ENCODE results near the gene PCNX2. TPM values are rescaled to one million over a fixed set of nuclear protein-coding genes. Genes with fewer than 3 reads are reported as not detected.

Gene PCNX2
- total and polyA plus RNA-seq, 8 donors, result 5.5 to 25.9 (median 8.7) TPM

DNA sequence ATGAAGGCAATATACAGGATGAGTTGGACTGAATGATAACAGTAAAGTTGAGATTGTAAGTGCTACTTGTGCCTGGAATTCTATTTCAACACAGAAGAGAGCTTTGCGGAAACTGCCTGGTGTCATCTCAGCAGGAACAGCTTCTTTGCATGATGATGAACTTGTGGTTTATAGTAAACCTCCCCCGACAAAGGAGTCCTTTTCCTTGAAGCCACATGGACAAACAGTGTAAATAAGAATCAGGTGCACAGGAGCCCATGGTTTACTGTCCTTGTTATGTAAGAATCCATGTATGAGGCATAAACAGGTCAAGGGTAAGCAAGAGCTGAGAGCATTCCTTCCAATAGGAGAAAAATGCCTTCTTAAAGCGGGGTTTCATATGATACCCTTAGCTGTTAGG lies 66.2 kb downstream of the PCNX2 start:
- DNase-seq (no peak), FAIRE-seq (no peak), ATAC-seq (no peak)
- Histone ChIP-seq H3K27me3 (no peaks in the 10 kb centered on the region), H3K36me3 (peaks cover 0 to under 1% (median 0%) of the 10 kb centered on the region in 3 donors), H3K4me3 (no peak overlapping the region), H3K27ac (no peak overlapping the region), H3K4me1 (no peaks in the 10 kb centered on the region), H3K9me3 (no peaks in the 10 kb centered on the region)
- WGBS, 2 donors, result 93 to 94% methylated on average over 3 of the region's 3 CpGs
- intact Hi-C loops (cut with DNase I), result no loop called here
- TF ChIP-seq, protein P1, sequence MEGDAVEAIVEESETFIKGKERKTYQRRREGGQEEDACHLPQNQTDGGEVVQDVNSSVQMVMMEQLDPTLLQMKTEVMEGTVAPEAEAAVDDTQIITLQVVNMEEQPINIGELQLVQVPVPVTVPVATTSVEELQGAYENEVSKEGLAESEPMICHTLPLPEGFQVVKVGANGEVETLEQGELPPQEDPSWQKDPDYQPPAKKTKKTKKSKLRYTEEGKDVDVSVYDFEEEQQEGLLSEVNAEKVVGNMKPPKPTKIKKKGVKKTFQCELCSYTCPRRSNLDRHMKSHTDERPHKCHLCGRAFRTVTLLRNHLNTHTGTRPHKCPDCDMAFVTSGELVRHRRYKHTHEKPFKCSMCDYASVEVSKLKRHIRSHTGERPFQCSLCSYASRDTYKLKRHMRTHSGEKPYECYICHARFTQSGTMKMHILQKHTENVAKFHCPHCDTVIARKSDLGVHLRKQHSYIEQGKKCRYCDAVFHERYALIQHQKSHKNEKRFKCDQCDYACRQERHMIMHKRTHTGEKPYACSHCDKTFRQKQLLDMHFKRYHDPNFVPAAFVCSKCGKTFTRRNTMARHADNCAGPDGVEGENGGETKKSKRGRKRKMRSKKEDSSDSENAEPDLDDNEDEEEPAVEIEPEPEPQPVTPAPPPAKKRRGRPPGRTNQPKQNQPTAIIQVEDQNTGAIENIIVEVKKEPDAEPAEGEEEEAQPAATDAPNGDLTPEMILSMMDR (IDR thresholded peaks at IDR 0.05), result no peak

DNA sequence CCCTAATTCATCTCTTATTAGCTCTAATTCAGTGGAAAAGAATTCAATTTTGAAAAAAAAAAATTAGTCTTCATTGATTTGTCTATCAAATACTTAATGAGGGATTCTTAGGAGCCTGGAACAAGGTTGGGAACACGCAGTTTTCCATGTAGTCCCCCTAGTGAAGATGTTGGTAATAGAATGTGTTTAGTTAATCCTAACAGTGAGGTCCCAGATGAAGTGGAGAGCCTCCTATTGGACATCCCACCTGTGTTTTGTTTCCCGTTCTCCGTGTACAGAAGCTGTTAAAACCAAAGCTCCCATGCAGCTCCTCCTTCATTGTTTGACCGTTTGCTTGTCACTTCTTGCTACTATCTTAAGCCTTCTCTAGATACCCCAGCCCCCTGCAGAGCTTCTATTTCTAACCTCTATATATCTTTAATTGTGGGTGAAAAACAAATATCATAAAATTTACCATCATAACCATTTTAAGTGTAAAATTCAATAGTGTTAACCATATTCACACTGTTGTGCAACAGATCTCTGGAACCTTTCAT lies 67.5 kb downstream of the PCNX2 start:
- Histone ChIP-seq H3K4me1 (no peaks in the 10 kb centered on the region), H3K9me3 (no peaks in the 10 kb centered on the region), H3K27me3 (no peaks in the 10 kb centered on the region), H3K4me3 (no peak overlapping the region), H3K36me3 (no peaks in the 10 kb centered on the region), H3K27ac (no peak overlapping the region)
- intact Hi-C loops (cut with DNase I), result no loop called here
- FAIRE-seq, result no peak
- TF ChIP-seq, protein P1 (IDR thresholded peaks at IDR 0.05), result no peak
- ATAC-seq, result no peak
- 81 to 86% methylated on average over 4 of the region's 4 CpGs for WGBS, 2 donors
- DNase-seq, result no peak

DNA sequence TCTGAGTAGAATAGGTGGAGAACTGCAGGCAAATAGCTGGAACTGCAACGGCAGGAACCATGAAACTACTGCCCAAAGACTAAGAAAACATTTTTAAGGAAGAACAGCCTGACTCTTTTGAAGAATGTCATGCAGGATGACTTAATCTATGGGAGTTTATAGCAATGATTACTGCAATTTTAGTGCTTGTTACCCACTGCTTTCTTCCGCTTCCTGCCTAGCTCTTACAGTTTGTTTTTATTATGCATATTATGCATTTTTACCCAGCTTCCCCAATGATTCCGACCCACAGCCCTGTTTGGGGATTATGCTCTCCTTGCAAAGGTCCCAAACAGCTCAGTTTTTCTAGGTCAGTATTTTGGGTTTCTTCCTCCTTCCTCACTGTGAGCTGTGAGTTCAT lies 71.2 kb downstream of the PCNX2 start:
- Histone ChIP-seq H3K27me3 (no peaks in the 10 kb centered on the region), H3K4me3 (no peak overlapping the region), H3K4me1 (no peaks in the 10 kb centered on the region), H3K36me3 (no peaks in the 10 kb centered on the region), H3K9me3 (no peaks in the 10 kb centered on the region), H3K27ac (no peak overlapping the region)
- TF ChIP-seq, protein P1 (IDR thresholded peaks at IDR 0.05), result no peak
- FAIRE-seq (no peak), ATAC-seq (no peak), DNase-seq (no peak)
- 88 to 91% methylated on average over 3 of the region's 3 CpGs for WGBS, 2 donors
- intact Hi-C loops (cut with DNase I), result no loop called here

DNA sequence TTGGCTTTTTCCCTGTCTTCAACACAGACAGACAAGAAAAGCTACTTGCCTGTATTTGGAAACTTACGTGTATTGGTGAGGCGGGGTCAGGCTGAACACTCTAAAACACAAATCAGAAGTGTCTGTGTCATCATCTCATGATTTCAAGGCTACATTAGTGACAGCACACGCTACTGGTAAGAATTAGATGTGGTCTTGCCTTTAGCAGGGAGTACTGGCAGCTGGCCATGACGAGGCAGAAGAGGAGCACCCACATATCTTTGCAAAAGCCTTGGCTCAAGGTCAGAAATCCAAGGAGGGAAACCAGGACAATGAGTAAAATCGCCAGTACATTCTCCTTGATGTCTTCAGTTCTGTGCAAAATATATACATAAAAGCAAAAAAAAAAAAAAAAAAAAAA lies 77.7 kb downstream of the PCNX2 start:
- 87 to 91% methylated on average over 5 of the region's 5 CpGs for WGBS, 2 donors
- DNase-seq, result peak in 1 of 6 donors; percentile 16
- H3K36me3 ChIP-seq, result no peaks in the 10 kb centered on the region
- intact Hi-C loops (cut with DNase I), result no loop called here
- no peak for FAIRE-seq
- H3K4me3 ChIP-seq, result no peak overlapping the region
- no peak for ATAC-seq
- TF ChIP-seq, protein P1 (IDR thresholded peaks at IDR 0.05), result no peak
- H3K27ac ChIP-seq, result no peak overlapping the region
- no peaks in the 10 kb centered on the region for H3K27me3 ChIP-seq
- H3K9me3 ChIP-seq, result no peaks in the 10 kb centered on the region
- no peaks in the 10 kb centered on the region for H3K4me1 ChIP-seq

DNA sequence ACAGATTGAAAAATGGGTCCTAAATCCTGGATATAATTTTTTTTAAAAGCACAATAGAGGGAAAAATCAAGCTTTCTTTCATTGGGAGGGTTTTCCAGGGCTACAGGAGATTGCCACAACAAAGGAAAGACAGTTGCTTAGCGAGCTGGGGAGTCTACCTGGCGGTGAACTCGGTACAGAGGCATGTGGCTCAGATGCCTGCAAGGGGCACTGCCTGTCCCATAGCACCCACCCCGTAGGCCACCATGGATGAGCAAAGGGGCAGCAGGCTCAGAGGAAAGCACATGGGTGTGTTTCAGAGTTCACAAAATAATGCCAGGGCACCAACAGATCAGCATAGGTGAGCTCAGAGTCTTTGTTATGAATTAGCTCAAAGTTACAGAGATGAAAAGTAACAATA lies 79.5 kb downstream of the PCNX2 start:
- Histone ChIP-seq H3K27me3 (no peaks in the 10 kb centered on the region), H3K4me1 (no peaks in the 10 kb centered on the region), H3K4me3 (no peak overlapping the region), H3K9me3 (no peaks in the 10 kb centered on the region), H3K36me3 (no peaks in the 10 kb centered on the region), H3K27ac (no peak overlapping the region)
- no peak for ATAC-seq
- 88 to 94% methylated on average over 4 of the region's 4 CpGs for WGBS, 2 donors
- intact Hi-C loops (cut with DNase I), result no loop called here
- no peak for FAIRE-seq
- DNase-seq, result no peak
- TF ChIP-seq, protein P1 (IDR thresholded peaks at IDR 0.05), result no peak
